Mesothelial cell of epicardium (in vitro differentiated cells): ENCODE results near the gene DRICH1. TPM values are rescaled to one million over a fixed set of nuclear protein-coding genes. Genes with fewer than 3 reads are reported as not detected.
"Not testable (repeated sequence)": the region's sequence is repeated elsewhere in the genome, so short reads cannot be mapped to it uniquely, and the experiment has no call there.

ENCODE experiments used
- DNase-seq, 2 experiments: peaks; one replicate each; pipeline ENCODE4 v3.0.0; 2021; ENCODE audit warnings: low spot score in 2 of 2; ENCODE audit not compliant: unreplicated experiment in 2 of 2
- H3K27ac Mint-ChIP-seq: 2 replicates; pipeline ENCODE4 v1.8.0; 2021; ENCODE audit warnings: mixed read lengths
- H3K27me3 Mint-ChIP-seq: 2 replicates; pipeline ENCODE4 v1.8.0; 2021; ENCODE audit warnings: low read depth, mixed read lengths
- H3K36me3 Mint-ChIP-seq: 2 replicates; pipeline ENCODE4 v1.8.0; 2021; ENCODE audit warnings: mixed read lengths
- H3K4me1 Mint-ChIP-seq: 2 replicates; pipeline ENCODE4 v1.8.0; 2021; ENCODE audit warnings: mixed read lengths
- H3K4me3 Mint-ChIP-seq: 2 replicates; pipeline ENCODE4 v1.8.0; 2021; ENCODE audit warnings: mild to moderate bottlenecking, moderate library complexity, mixed read lengths
- H3K9me3 Mint-ChIP-seq: 2 replicates; pipeline ENCODE4 v1.8.0; 2021; ENCODE audit warnings: mixed read lengths
- CTCF ChIP-seq: fragments of 200-600 bp; sonication (generic); IDR thresholded peaks from one replicate; pipeline ENCODE4 v1.5.0; 2021; ENCODE audit warnings: antibody characterized with exemption; ENCODE audit not compliant: unreplicated experiment
- total RNA-seq: library from RNA; stranded (reverse); gene quantifications from 3 replicates; pipeline ENCODE4 v1.2.1, GENCODE V29; 2021

Gene DRICH1
- total RNA-seq, 1 donor from 2014 or later = 0.65 TPM

- DNase-seq = no peak
- no peak overlapping the region for H3K4me3 Mint-ChIP-seq
- no peaks in the 10 kb centered on the region for H3K27me3 Mint-ChIP-seq
- no peak overlapping the region for H3K27ac Mint-ChIP-seq
- no peaks in the 10 kb centered on the region for H3K9me3 Mint-ChIP-seq
- TF ChIP-seq CTCF = no peak
- H3K36me3 Mint-ChIP-seq = peaks cover 3% of the 10 kb centered on the region
- H3K4me1 Mint-ChIP-seq = peaks cover 13% of the 10 kb centered on the region
These were observed 5.7 kb downstream of the DRICH1 start for GRCh38 chr22:23626286-23626975.

GRCh38 chr22:23622634-23623033 lies 9.5 kb downstream of the DRICH1 start:
- no peak for DNase-seq
- Mint-ChIP-seq H3K36me3 (peaks cover 6% of the 10 kb centered on the region), H3K27ac (no peak overlapping the region), H3K4me3 (no peak overlapping the region), H3K27me3 (no peaks in the 10 kb centered on the region), H3K9me3 (peaks cover 3% of the 10 kb centered on the region), H3K4me1 (peaks cover 13% of the 10 kb centered on the region)
- TF ChIP-seq CTCF = no peak

- not testable (repeated sequence) for H3K36me3 Mint-ChIP-seq, H3K9me3 Mint-ChIP-seq, H3K27ac Mint-ChIP-seq, H3K27me3 Mint-ChIP-seq, DNase-seq, H3K4me3 Mint-ChIP-seq
- peaks cover 13% of the 10 kb centered on the region for H3K4me1 Mint-ChIP-seq
These were observed 10.2 kb downstream of the DRICH1 start for GRCh38 chr22:23621916-23622315.

GRCh38 chr22:23621082-23621780 lies 10.9 kb downstream of the DRICH1 start:
- Mint-ChIP-seq H3K4me1 (peaks cover 11% of the 10 kb centered on the region), H3K4me3 (no peak overlapping the region), H3K27ac (no peak overlapping the region)

GRCh38 chr22:23613193-23613972 lies 18.7 kb downstream of the DRICH1 start:
- Mint-ChIP-seq H3K36me3 (no peaks in the 10 kb centered on the region), H3K27ac (no peak overlapping the region), H3K9me3 (no peaks in the 10 kb centered on the region), H3K27me3 (peaks cover 6% of the 10 kb centered on the region), H3K4me1 (peaks cover 4% of the 10 kb centered on the region), H3K4me3 (no peak overlapping the region)
- no peak for DNase-seq
- TF ChIP-seq CTCF = no peak

More at GRCh38 chr22:23621082-23621780, 10.9 kb downstream of the DRICH1 start:
- H3K27me3 Mint-ChIP-seq = no peaks in the 10 kb centered on the region
- peaks cover 6% of the 10 kb centered on the region for H3K36me3 Mint-ChIP-seq
- no peak for TF ChIP-seq CTCF
- DNase-seq = no peak
- peaks cover 3% of the 10 kb centered on the region for H3K9me3 Mint-ChIP-seq
